HepG2 (cell line): ENCODE results near the gene AANAT. TPM values are rescaled to one million over a fixed set of nuclear protein-coding genes. Genes with fewer than 3 reads are reported as not detected.

ENCODE experiments used
- CSRNP1 ChIP-seq: sonication (generic); formaldehyde crosslinking; IDR thresholded peaks from 2 replicates; pipeline ENCODE4 v1.8.1; 2023; ENCODE audit warnings: mild to moderate bottlenecking, missing genetic modification reagents
- ELF3 ChIP-seq: IDR thresholded peaks from 2 replicates; pipeline ENCODE4 v1.6.1; 2016; ENCODE audit warnings: missing genetic modification reagents, missing compliant biosample characterization
- GATAD2A ChIP-seq: IDR thresholded peaks from 2 replicates; pipeline ENCODE4 v1.6.1; 2016
- HNF4G ChIP-seq, 2 experiments: sonication (generic) in 1 of 2; formaldehyde crosslinking in 1 of 2; IDR thresholded peaks; 2 replicates each; pipeline versions ENCODE4 v1.4.0 to v1.6.1; 2011 to 2020; ENCODE audit warnings: borderline replicate concordance in 2 of 2, low read depth in 2 of 2, mild to moderate bottlenecking in 2 of 2, low read length in 1 of 2, missing genetic modification reagents in 1 of 2, moderate library complexity in 1 of 2
- IKZF4 ChIP-seq: sonication (generic); formaldehyde crosslinking; IDR thresholded peaks from 2 replicates; pipeline ENCODE4 v1.5.1; 2020; ENCODE audit warnings: borderline replicate concordance, mild to moderate bottlenecking, low read depth, missing genetic modification reagents; ENCODE audit errors: not compliant biosample characterization
- KAT2B ChIP-seq: fragments of 150-350 bp; IDR thresholded peaks from 2 replicates; pipeline ENCODE4 v1.6.1; 2014; ENCODE audit warnings: low read depth, low read length, borderline replicate concordance
- MAFF ChIP-seq: IDR thresholded peaks from 2 replicates; pipeline ENCODE4 v1.6.1; 2011; ENCODE audit warnings: low read depth, low read length, improper control_type of control experiment
- RORA ChIP-seq: sonication (generic); formaldehyde crosslinking; IDR thresholded peaks from 2 replicates; pipeline ENCODE4 v1.5.0; 2020; ENCODE audit warnings: mild to moderate bottlenecking, missing genetic modification reagents, moderate library complexity
- SKI ChIP-seq: fragments of 450-650 bp; IDR thresholded peaks from one replicate; pipeline ENCODE4 v1.6.1; 2018; ENCODE audit warnings: mild to moderate bottlenecking; ENCODE audit not compliant: partially characterized antibody
- SOX6 ChIP-seq, 2 experiments: fragments of 450-650 bp in 1 of 2; sonication (generic) in 1 of 2; formaldehyde crosslinking in 1 of 2; IDR thresholded peaks; 2 replicates each; pipeline versions ENCODE4 v1.4.0 to v1.6.1; 2017 to 2020; ENCODE audit warnings: antibody characterized with exemption in 1 of 2, mild to moderate bottlenecking in 1 of 2, missing genetic modification reagents in 1 of 2
- TCF12 ChIP-seq, 2 experiments: fragments of 450-650 bp in 1 of 2; sonication (generic) in 1 of 2; formaldehyde crosslinking in 1 of 2; IDR thresholded peaks; 2 replicates each; pipeline versions ENCODE4 v1.6.1 to v1.8.0; 2017 to 2022; ENCODE audit warnings: antibody characterized with exemption in 1 of 2, mild to moderate bottlenecking in 1 of 2, missing genetic modification reagents in 1 of 2, moderate library complexity in 1 of 2
- TCF7L2 ChIP-seq: IDR thresholded peaks from 2 replicates; pipeline ENCODE4 v1.6.1; 2011; ENCODE audit warnings: mild to moderate bottlenecking, low read depth, low read length, moderate library complexity
- TIGD3 ChIP-seq: sonication (generic); formaldehyde crosslinking; IDR thresholded peaks from 2 replicates; pipeline ENCODE4 v1.5.1; 2020; ENCODE audit warnings: mild to moderate bottlenecking, missing genetic modification reagents, borderline replicate concordance
- ZBTB7A ChIP-seq: sonication (generic); formaldehyde crosslinking; IDR thresholded peaks from 2 replicates; pipeline ENCODE4 v1.8.0; 2022; ENCODE audit warnings: mild to moderate bottlenecking, missing genetic modification reagents
- ZFP41 ChIP-seq: sonication (generic); formaldehyde crosslinking; IDR thresholded peaks from 2 replicates; pipeline ENCODE4 v1.4.0; 2020; ENCODE audit warnings: mild to moderate bottlenecking, missing genetic modification reagents, borderline replicate concordance
- ZNF138 ChIP-seq: sonication (generic); formaldehyde crosslinking; IDR thresholded peaks from 2 replicates; pipeline ENCODE4 v1.5.0; 2020; ENCODE audit warnings: mild to moderate bottlenecking, low read depth, missing genetic modification reagents
- ZNF354B ChIP-seq: sonication (generic); formaldehyde crosslinking; IDR thresholded peaks from 2 replicates; pipeline ENCODE4 v1.8.0; 2022; ENCODE audit warnings: mild to moderate bottlenecking, missing genetic modification reagents
- ZNF770 ChIP-seq: sonication (generic); formaldehyde crosslinking; IDR thresholded peaks from 2 replicates; pipeline ENCODE4 v1.5.0; 2020; ENCODE audit warnings: mild to moderate bottlenecking, missing genetic modification reagents
- polyA plus RNA-seq, 8 experiments: library from polyadenylated mRNA; depleted of rRNA in 3 of 8; stranded (reverse) in 7 of 8; unstranded in 1 of 8; fragments of >200 nt; fragmentation: Illumina TruSeq in 4 of 8; extraction: Trizol in 4 of 8; gene quantifications; 2 replicates each; pipeline versions ENCODE4 v1.2.1 to v1.2.3, GENCODE V29; 2011 to 2016; ENCODE audit warnings: low read depth in 4 of 8, missing spikeins in 1 of 8, mixed read lengths in 1 of 8; ENCODE audit not compliant: insufficient read depth in 1 of 8
- total RNA-seq, 5 experiments: library from RNA; depleted of rRNA; stranded (reverse); fragments of >200 nt; fragmentation: Illumina TruSeq; extraction: Trizol; gene quantifications; 2 replicates each; pipeline ENCODE4 v1.2.3, GENCODE V29; 2016; ENCODE audit warnings: low read depth in 1 of 5
- TF ChIP-seq, protein P1 (sequence below): sonication (generic); formaldehyde crosslinking; IDR thresholded peaks from 2 replicates; pipeline ENCODE4 v1.4.0; 2020; ENCODE audit warnings: mild to moderate bottlenecking, missing genetic modification reagents
- TF ChIP-seq, protein P2 (sequence below): sonication (generic); formaldehyde crosslinking; IDR thresholded peaks from 2 replicates; pipeline ENCODE4 v1.4.0; 2020; ENCODE audit warnings: mild to moderate bottlenecking, missing genetic modification reagents

The AANAT gene
- total and polyA plus RNA-seq, 2 of the 13 experiments (the other 11 are each of a cell fraction or from before 2014, with no cell fraction given), result 0.07 TPM; not detected in 1

DNA sequence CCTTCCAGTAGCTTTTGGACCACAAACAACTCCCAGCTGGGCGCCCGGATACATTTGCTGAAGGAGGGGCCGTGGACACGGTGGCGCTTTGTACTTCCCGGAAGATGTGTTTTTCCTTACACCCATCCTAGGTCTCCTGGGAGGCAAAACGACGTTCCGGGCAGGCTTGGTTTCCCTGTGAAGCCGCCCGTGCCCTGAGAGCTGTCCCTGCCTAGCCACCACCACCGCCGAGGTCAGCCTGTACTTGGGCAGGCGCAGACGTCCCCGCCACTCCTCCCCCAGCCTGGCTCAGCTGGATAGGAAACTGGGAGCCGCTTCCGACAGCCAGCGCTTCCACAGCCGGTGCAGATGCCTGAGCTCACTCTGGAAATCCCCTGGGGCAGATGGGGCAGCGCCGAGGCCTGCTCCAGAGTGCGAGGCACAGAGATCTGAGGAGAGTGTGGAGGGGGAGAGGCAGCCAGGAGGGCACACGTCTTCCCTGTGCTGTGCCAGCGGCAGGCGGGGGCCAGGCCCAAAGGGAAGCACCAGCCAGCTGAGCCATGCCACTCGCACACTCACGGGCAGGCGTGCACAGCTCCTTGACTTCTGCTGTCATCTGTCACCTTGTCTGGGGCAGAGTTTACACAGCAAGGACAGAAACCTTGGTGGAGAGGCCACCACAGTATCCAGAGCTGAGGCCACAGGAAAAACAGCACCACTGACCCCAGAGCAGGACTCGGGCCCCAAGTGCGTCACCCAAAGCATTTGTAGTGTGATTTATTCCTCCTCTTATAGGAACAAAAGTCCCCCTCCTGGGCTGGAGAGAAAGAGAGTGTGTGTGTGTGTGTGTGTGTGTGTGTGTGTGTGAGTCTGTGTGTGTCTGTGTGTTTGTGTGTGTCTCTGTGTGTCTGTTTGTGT, 30.8 kb downstream of the AANAT start (continued):
- TF ChIP-seq ZBTB7A (CRISPR knock-in tag), result no peak
- no peak for TF ChIP-seq SOX6 (IDR thresholded peaks at IDR 0.05)
- TF ChIP-seq SOX6 (CRISPR knock-in tag; IDR thresholded peaks at IDR 0.05), result peak; percentile 59
- TF ChIP-seq RORA (CRISPR knock-in tag), result no peak
- TF ChIP-seq IKZF4 (CRISPR knock-in tag), result no peak
- TF ChIP-seq, protein P1, sequence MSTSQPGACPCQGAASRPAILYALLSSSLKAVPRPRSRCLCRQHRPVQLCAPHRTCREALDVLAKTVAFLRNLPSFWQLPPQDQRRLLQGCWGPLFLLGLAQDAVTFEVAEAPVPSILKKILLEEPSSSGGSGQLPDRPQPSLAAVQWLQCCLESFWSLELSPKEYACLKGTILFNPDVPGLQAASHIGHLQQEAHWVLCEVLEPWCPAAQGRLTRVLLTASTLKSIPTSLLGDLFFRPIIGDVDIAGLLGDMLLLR, result 0 out of 2 replicates have a peak, but pooled peaks have one; percentile 54
- peak; percentile 71 for TF ChIP-seq SKI
- TF ChIP-seq ZNF770 (CRISPR knock-in tag), result no peak
- TF ChIP-seq HNF4G (IDR thresholded peaks at IDR 0.05; ENCODE audit: borderline replicate concordance, low read depth, low read length), result no peak
- peak; percentile 9; the same call in 1 of the 2 replicates for TF ChIP-seq HNF4G (CRISPR knock-in tag; IDR thresholded peaks at IDR 0.05; ENCODE audit: borderline replicate concordance, low read depth)
- TF ChIP-seq ZNF138, result no peak
- no peak for TF ChIP-seq TIGD3 (CRISPR knock-in tag)
- TF ChIP-seq ELF3 (CRISPR knock-in tag), result peak; percentile 29; the same call in 1 of the 2 replicates
- TF ChIP-seq ZFP41 (CRISPR knock-in tag), result peak; percentile 73; the same call in 1 of the 2 replicates
- TF ChIP-seq TCF12 (IDR thresholded peaks at IDR 0.05), result no peak
- TF ChIP-seq TCF12 (CRISPR knock-in tag; IDR thresholded peaks at IDR 0.05), result 0 out of 2 replicates have a peak, but pooled peaks have one; percentile 47
- TF ChIP-seq KAT2B, result no peak
- TF ChIP-seq MAFF, result no peak
- no peak for TF ChIP-seq TCF7L2
- no peak for TF ChIP-seq ZNF354B
- TF ChIP-seq GATAD2A (CRISPR knock-in tag), result peak; percentile 39; the same call in 1 of the 2 replicates
- TF ChIP-seq, protein P2, sequence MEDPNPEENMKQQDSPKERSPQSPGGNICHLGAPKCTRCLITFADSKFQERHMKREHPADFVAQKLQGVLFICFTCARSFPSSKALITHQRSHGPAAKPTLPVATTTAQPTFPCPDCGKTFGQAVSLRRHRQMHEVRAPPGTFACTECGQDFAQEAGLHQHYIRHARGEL (CRISPR knock-in tag), result no peak
- TF ChIP-seq CSRNP1 (CRISPR knock-in tag), result peak; percentile 71; the same call in 1 of the 2 replicates
